Neural cell (in vitro differentiated cells): ENCODE results near the gene PALD1. TPM values are rescaled to one million over a fixed set of nuclear protein-coding genes. Genes with fewer than 3 reads are reported as not detected.

Experiments
- H2AFZ ChIP-seq: fragments of 200-600, 300-800 bp; sonication (generic), shearing (Covaris generic); 2 replicates; pipeline ENCODE4 v1.6.0; 2014; ENCODE audit warnings: low read depth, mild to moderate bottlenecking, antibody characterized with exemption, low read length, moderate library complexity
- H3F3A ChIP-seq: fragments of 200-600 bp; shearing (Covaris generic); 2 replicates; pipeline ENCODE4 v1.6.1; 2016; ENCODE audit warnings: mild to moderate bottlenecking, moderate library complexity, mixed read lengths, antibody characterized with exemption, low read length; ENCODE audit not compliant: insufficient read depth, poor library complexity, severe bottlenecking
- H3K27ac ChIP-seq: fragments of 200-600, 300-800 bp; sonication (generic), shearing (Covaris generic); 2 replicates; pipeline ENCODE4 v1.5.1; 2014; ENCODE audit warnings: mild to moderate bottlenecking, low read length, moderate library complexity
- H3K27me3 ChIP-seq: fragments of 300-800, 200-600 bp; sonication (generic), shearing (Covaris generic); 2 replicates; pipeline ENCODE4 v1.6.0; 2014; ENCODE audit warnings: mild to moderate bottlenecking, low read depth, low read length, moderate library complexity; ENCODE audit not compliant: insufficient read depth
- H3K36me3 ChIP-seq: fragments of 300-800, 200-600 bp; sonication (generic), shearing (Covaris generic); 2 replicates; pipeline ENCODE4 v1.5.1; 2014; ENCODE audit warnings: mild to moderate bottlenecking, antibody characterized with exemption, low read length, moderate library complexity; ENCODE audit not compliant: insufficient read depth
- H3K4me2 ChIP-seq: fragments of 300-800, 200-600 bp; sonication (generic), shearing (Covaris generic); 2 replicates; pipeline ENCODE4 v1.6.0; 2014; ENCODE audit warnings: mild to moderate bottlenecking, low read length
- H3K4me3 ChIP-seq: fragments of 300-800, 200-600 bp; sonication (generic), shearing (Covaris generic); 2 replicates; pipeline ENCODE4 v1.5.1; 2014; ENCODE audit warnings: mild to moderate bottlenecking, low read length, moderate library complexity
- H3K79me2 ChIP-seq: fragments of 200-600 bp; shearing (Covaris generic); replicated peaks from 2 replicates; pipeline ENCODE4 v1.6.0; 2014; ENCODE audit warnings: mild to moderate bottlenecking, low read length, moderate library complexity; ENCODE audit not compliant: insufficient read depth
- H3K9ac ChIP-seq: fragments of 300-800, 200-600 bp; sonication (generic), shearing (Covaris generic); 2 replicates; pipeline ENCODE4 v1.6.1; 2016; ENCODE audit warnings: mild to moderate bottlenecking, low read length, mixed read lengths
- H3K9me2 ChIP-seq: fragments of 200-600 bp; shearing (Covaris generic); 2 replicates; pipeline ENCODE4 v1.6.1; 2016; ENCODE audit warnings: mild to moderate bottlenecking, low read length, mixed read lengths; ENCODE audit not compliant: insufficient read depth
- H3K9me3 ChIP-seq: fragments of 200-600, 300-800 bp; sonication (generic), shearing (Covaris generic); 2 replicates; pipeline ENCODE4 v1.6.1; 2016; ENCODE audit warnings: mild to moderate bottlenecking, mixed run types, low read length, moderate library complexity, mixed read lengths
- H4K20me1 ChIP-seq: fragments of 200-600 bp; shearing (Covaris generic); 2 replicates; pipeline ENCODE4 v1.6.1; 2016; ENCODE audit warnings: mild to moderate bottlenecking, mixed run types; ENCODE audit not compliant: insufficient read depth
- CTCF ChIP-seq: fragments of 450-650 bp; IDR thresholded peaks from 2 replicates; pipeline ENCODE4 v1.5.1; 2014; ENCODE audit warnings: antibody characterized with exemption, mild to moderate bottlenecking, moderate library complexity; ENCODE audit not compliant: poor library complexity, severe bottlenecking
- EP300 ChIP-seq: fragments of 450-650 bp; conservative IDR thresholded peaks from 2 replicates; pipeline ENCODE4 v1.6.1; 2014; ENCODE audit warnings: antibody characterized with exemption, mild to moderate bottlenecking, moderate library complexity; ENCODE audit not compliant: poor library complexity, severe bottlenecking
- EZH2 ChIP-seq: fragments of 200-600, 300-800 bp; shearing (Covaris generic), sonication (generic); IDR thresholded peaks from 2 replicates; pipeline ENCODE4 v1.6.1; 2014; ENCODE audit warnings: antibody characterized with exemption, low read length, borderline replicate concordance, mild to moderate bottlenecking; ENCODE audit not compliant: insufficient read depth, poor library complexity, severe bottlenecking
- MXI1 ChIP-seq: fragments of 450-650 bp; conservative IDR thresholded peaks from 2 replicates; pipeline ENCODE4 v1.6.1; 2014; ENCODE audit warnings: antibody characterized with exemption, mild to moderate bottlenecking; ENCODE audit not compliant: poor library complexity, severe bottlenecking
- POLR2AphosphoS5 ChIP-seq: IDR thresholded peaks from 2 replicates; pipeline ENCODE4 v1.6.1; 2012
- RAD21 ChIP-seq: fragments of 450-650 bp; conservative IDR thresholded peaks from 2 replicates; pipeline ENCODE4 v1.6.1; 2014; ENCODE audit warnings: antibody characterized with exemption, mild to moderate bottlenecking, moderate library complexity
- REST ChIP-seq: IDR thresholded peaks from 2 replicates; pipeline ENCODE4 v1.6.1; 2012; ENCODE audit warnings: borderline replicate concordance
- SMC3 ChIP-seq: fragments of 450-650 bp; conservative IDR thresholded peaks from 2 replicates; pipeline ENCODE4 v1.6.1; 2014; ENCODE audit warnings: antibody characterized with exemption, mild to moderate bottlenecking, moderate library complexity; ENCODE audit not compliant: poor library complexity
- TAF1 ChIP-seq: IDR thresholded peaks from 2 replicates; pipeline ENCODE4 v1.6.1; 2012; ENCODE audit warnings: low read depth
- polyA plus RNA-seq: library from polyadenylated mRNA; depleted of rRNA; stranded (reverse); fragments of >200 nt; gene quantifications from 2 replicates; pipeline ENCODE4 v1.2.3, GENCODE V29; 2014

The PALD1 gene
- polyA plus RNA-seq, 1 donor from 2014 or later: 1.1 TPM

- Histone ChIP-seq H3K79me2 (no peaks in the 10 kb centered on the region), H3K9me2 (no peaks in the 10 kb centered on the region), H4K20me1 (no peaks in the 10 kb centered on the region), H3K27ac (no peak overlapping the region), H3K4me3 (no peak overlapping the region), H3F3A (no peaks in the 10 kb centered on the region), H3K36me3 (no peaks in the 10 kb centered on the region), H3K9ac (no peak overlapping the region), H3K9me3 (no peaks in the 10 kb centered on the region), H3K27me3 (no peaks in the 10 kb centered on the region), H3K4me2 (no peak overlapping the region), H2AFZ (no peak overlapping the region)
- TF ChIP-seq RAD21 (no peak), EP300 (no peak), CTCF (no peak), REST (no peak), EZH2 (no peak), SMC3 (no peak), POLR2AphosphoS5 (no peak), MXI1 (no peak), TAF1 (no peak)
Measured at GRCh38 chr10:70555371-70555770, 76.8 kb downstream of the PALD1 start.

- H3K27ac ChIP-seq: no peak overlapping the region
- H3F3A ChIP-seq: no peaks in the 10 kb centered on the region
- no peaks in the 10 kb centered on the region for H3K27me3 ChIP-seq
- H3K79me2 ChIP-seq: no peaks in the 10 kb centered on the region
- no peaks in the 10 kb centered on the region for H3K36me3 ChIP-seq
- no peaks in the 10 kb centered on the region for H3K9me2 ChIP-seq
- H3K4me3 ChIP-seq: no peak overlapping the region
- no peak for TF ChIP-seq REST
- TF ChIP-seq CTCF: no peak
- TF ChIP-seq SMC3: no peak
- H3K9ac ChIP-seq: no peak overlapping the region
- no peak overlapping the region for H3K4me2 ChIP-seq
- no peaks in the 10 kb centered on the region for H3K9me3 ChIP-seq
- H2AFZ ChIP-seq: no peak overlapping the region
- H4K20me1 ChIP-seq: no peaks in the 10 kb centered on the region
Measured at GRCh38 chr10:70557086-70557845, 78.7 kb downstream of the PALD1 start.
